ENCODE measurements around the gene LGALSL.

DNA sequence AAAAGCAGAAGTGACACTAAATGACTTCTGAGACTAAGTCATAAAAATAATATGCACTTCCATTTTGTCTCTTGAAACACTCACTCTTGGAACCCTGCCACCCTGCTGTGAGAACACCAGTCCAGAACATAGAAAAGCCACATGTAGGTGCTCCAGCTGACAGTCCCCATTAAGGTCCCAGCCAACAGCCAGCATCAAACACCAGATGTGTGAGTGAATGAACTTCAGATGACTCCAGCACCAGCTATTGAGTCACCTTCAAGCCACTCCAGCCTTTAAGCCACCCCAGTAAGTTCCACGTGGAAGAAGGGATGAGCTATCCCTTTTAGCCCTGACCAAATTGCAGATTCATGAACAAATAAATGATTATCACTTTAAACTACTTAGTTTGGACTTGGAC is 31.5 kb upstream of the LGALSL start:
- TF ChIP-seq, protein P1, sequence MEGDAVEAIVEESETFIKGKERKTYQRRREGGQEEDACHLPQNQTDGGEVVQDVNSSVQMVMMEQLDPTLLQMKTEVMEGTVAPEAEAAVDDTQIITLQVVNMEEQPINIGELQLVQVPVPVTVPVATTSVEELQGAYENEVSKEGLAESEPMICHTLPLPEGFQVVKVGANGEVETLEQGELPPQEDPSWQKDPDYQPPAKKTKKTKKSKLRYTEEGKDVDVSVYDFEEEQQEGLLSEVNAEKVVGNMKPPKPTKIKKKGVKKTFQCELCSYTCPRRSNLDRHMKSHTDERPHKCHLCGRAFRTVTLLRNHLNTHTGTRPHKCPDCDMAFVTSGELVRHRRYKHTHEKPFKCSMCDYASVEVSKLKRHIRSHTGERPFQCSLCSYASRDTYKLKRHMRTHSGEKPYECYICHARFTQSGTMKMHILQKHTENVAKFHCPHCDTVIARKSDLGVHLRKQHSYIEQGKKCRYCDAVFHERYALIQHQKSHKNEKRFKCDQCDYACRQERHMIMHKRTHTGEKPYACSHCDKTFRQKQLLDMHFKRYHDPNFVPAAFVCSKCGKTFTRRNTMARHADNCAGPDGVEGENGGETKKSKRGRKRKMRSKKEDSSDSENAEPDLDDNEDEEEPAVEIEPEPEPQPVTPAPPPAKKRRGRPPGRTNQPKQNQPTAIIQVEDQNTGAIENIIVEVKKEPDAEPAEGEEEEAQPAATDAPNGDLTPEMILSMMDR (IDR thresholded peaks at IDR 0.05; ENCODE audit: low read length) = no peak
- no peak for TF ChIP-seq EZH2 (optimal IDR thresholded peaks at IDR 0.05; ENCODE audit: low read depth, low read length)
